ENCODE measurements around the gene EXOSC10. TPM values are rescaled to one million over a fixed set of nuclear protein-coding genes. Genes with fewer than 3 reads are reported as not detected.

The EXOSC10 gene
- total and polyA plus RNA-seq, 2 of the 13 experiments (the other 11 are each of a cell fraction or from before 2014, with no cell fraction given) = 48.4 to 67.6 TPM

GRCh38 chr1:11099310-11100148, at the start of gene EXOSC10 (continued):
- TF ChIP-seq, protein P1, sequence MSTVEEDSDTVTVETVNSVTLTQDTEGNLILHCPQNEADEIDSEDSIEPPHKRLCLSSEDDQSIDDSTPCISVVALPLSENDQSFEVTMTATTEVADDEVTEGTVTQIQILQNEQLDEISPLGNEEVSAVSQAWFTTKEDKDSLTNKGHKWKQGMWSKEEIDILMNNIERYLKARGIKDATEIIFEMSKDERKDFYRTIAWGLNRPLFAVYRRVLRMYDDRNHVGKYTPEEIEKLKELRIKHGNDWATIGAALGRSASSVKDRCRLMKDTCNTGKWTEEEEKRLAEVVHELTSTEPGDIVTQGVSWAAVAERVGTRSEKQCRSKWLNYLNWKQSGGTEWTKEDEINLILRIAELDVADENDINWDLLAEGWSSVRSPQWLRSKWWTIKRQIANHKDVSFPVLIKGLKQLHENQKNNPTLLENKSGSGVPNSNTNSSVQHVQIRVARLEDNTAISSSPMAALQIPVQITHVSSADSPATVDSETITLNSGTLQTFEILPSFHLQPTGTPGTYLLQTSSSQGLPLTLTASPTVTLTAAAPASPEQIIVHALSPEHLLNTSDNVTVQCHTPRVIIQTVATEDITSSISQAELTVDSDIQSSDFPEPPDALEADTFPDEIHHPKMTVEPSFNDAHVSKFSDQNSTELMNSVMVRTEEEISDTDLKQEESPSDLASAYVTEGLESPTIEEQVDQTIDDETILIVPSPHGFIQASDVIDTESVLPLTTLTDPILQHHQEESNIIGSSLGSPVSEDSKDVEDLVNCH (CRISPR knock-in tag; IDR thresholded peaks at IDR 0.05) = no peak
- TF ChIP-seq SKI (IDR thresholded peaks at IDR 0.05; ENCODE audit: partially characterized antibody) (no peak), HOXA9 (CRISPR knock-in tag; IDR thresholded peaks at IDR 0.05; ENCODE audit: borderline replicate concordance) (0 out of 2 replicates have a peak, but pooled peaks have one; percentile 32), ZBTB2 (CRISPR knock-in tag; IDR thresholded peaks at IDR 0.05; ENCODE audit: low read depth) (0 out of 2 replicates have a peak, but pooled peaks have one; percentile 36), ZNF431 (CRISPR knock-in tag; IDR thresholded peaks at IDR 0.05; ENCODE audit: borderline replicate concordance, low read depth) (no peak), AKNA (CRISPR knock-in tag; IDR thresholded peaks at IDR 0.05; ENCODE audit: borderline replicate concordance) (no peak; the same call in 1 of the 2 replicates), ZNF761 (CRISPR knock-in tag; conservative IDR thresholded peaks at IDR 0.05) (0 out of 2 replicates have a peak, but pooled peaks have one; percentile 71), ZNF572 (CRISPR knock-in tag; IDR thresholded peaks at IDR 0.05) (0 out of 2 replicates have a peak, but pooled peaks have one; percentile 62), EP300 (IDR thresholded peaks at IDR 0.05; ENCODE audit: low read depth in 2 of 2, low read length in 2 of 2) (0 out of 4 replicates have a peak, but pooled peaks of 1 of the 2 experiments have one; percentile 22), EP300 (CRISPR knock-in tag; IDR thresholded peaks at IDR 0.05; ENCODE audit: borderline replicate concordance) (no peak), MED1 (CRISPR knock-in tag; IDR thresholded peaks at IDR 0.05) (peak; percentile 35; the same call in 1 of the 2 replicates)

Measured in HepG2 (cell line).